PC-9 (cell line): ENCODE results near the gene MKI67.

Source experiments
- EZH2 ChIP-seq: fragments of 200-600 bp; sonication (generic); IDR thresholded peaks from 2 replicates; pipeline ENCODE4 v1.8.0; 2017; ENCODE audit warnings: antibody characterized with exemption, low read depth
- TF ChIP-seq, protein P1 (sequence below): fragments of 200-600 bp; sonication (generic); conservative IDR thresholded peaks from 2 replicates; pipeline ENCODE4 v1.6.1; 2017; ENCODE audit warnings: mixed run types, antibody characterized with exemption, mild to moderate bottlenecking, moderate library complexity

GRCh38 chr10:128064108-128064969, 61.9 kb downstream of the MKI67 start:
- no peak for TF ChIP-seq EZH2
- TF ChIP-seq, protein P1, sequence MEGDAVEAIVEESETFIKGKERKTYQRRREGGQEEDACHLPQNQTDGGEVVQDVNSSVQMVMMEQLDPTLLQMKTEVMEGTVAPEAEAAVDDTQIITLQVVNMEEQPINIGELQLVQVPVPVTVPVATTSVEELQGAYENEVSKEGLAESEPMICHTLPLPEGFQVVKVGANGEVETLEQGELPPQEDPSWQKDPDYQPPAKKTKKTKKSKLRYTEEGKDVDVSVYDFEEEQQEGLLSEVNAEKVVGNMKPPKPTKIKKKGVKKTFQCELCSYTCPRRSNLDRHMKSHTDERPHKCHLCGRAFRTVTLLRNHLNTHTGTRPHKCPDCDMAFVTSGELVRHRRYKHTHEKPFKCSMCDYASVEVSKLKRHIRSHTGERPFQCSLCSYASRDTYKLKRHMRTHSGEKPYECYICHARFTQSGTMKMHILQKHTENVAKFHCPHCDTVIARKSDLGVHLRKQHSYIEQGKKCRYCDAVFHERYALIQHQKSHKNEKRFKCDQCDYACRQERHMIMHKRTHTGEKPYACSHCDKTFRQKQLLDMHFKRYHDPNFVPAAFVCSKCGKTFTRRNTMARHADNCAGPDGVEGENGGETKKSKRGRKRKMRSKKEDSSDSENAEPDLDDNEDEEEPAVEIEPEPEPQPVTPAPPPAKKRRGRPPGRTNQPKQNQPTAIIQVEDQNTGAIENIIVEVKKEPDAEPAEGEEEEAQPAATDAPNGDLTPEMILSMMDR: no peak
